DND-41 (cell line): ENCODE results near the gene TNXB.

Source experiments
- ATAC-seq: fragments of 200-7000 bp; cut with Tn5 transposase; 3 replicates; pipeline ENCODE4 v1.9.1; 2021; ENCODE audit warnings: low read depth; ENCODE audit not compliant: insufficient read depth
- DNase-seq: peaks from one replicate; pipeline ENCODE4 v3.0.0-alpha.2; 2020
- H2AFZ ChIP-seq: 2 replicates; pipeline ENCODE4 v1.6.0; 2012; ENCODE audit warnings: low read depth, low read length
- H3K27ac ChIP-seq: 2 replicates; pipeline ENCODE4 v1.5.1; 2012; ENCODE audit warnings: low read length, inconsistent platforms
- H3K27me3 ChIP-seq: fragments of 200-600 bp; sonication (generic); 2 replicates; pipeline ENCODE4 v1.6.0; 2012; ENCODE audit warnings: low read length, mild to moderate bottlenecking, inconsistent platforms; ENCODE audit not compliant: insufficient read depth, poor library complexity
- H3K36me3 ChIP-seq: 2 replicates; pipeline ENCODE4 v1.5.1; 2012; ENCODE audit warnings: low read length, inconsistent platforms; ENCODE audit not compliant: insufficient read depth
- H3K4me1 ChIP-seq: 2 replicates; pipeline ENCODE4 v1.5.1; 2012; ENCODE audit warnings: mild to moderate bottlenecking, low read length; ENCODE audit not compliant: insufficient read depth
- H3K4me2 ChIP-seq: 2 replicates; pipeline ENCODE4 v1.6.0; 2012; ENCODE audit warnings: mild to moderate bottlenecking, moderate library complexity, low read length, inconsistent platforms; ENCODE audit not compliant: insufficient read depth
- H3K4me3 ChIP-seq, 2 experiments: fragments of 200-600 bp in 1 of 2; shearing (Covaris generic) in 1 of 2; 2 replicates each; pipeline ENCODE4 v1.5.1; 2012 to 2016; ENCODE audit warnings: inconsistent platforms in 2 of 2, low read length in 2 of 2, mild to moderate bottlenecking in 2 of 2, low read depth in 1 of 2, moderate library complexity in 1 of 2
- H3K79me2 ChIP-seq: 2 replicates; pipeline ENCODE4 v1.6.0; 2012; ENCODE audit warnings: low read length, inconsistent platforms; ENCODE audit not compliant: insufficient read depth
- H3K9ac ChIP-seq: 2 replicates; pipeline ENCODE4 v1.6.0; 2012; ENCODE audit warnings: low read depth, mild to moderate bottlenecking, inconsistent platforms, low read length, moderate library complexity
- H3K9me3 ChIP-seq: 2 replicates; pipeline ENCODE4 v1.5.1; 2012; ENCODE audit warnings: low read length, moderate library complexity, mild to moderate bottlenecking, inconsistent platforms; ENCODE audit not compliant: insufficient read depth, severe bottlenecking
- H4K20me1 ChIP-seq: 2 replicates; pipeline ENCODE4 v1.6.0; 2012; ENCODE audit warnings: low read length; ENCODE audit not compliant: insufficient read depth
- EZH2 ChIP-seq: IDR thresholded peaks from 3 replicates; pipeline ENCODE4 v1.6.1; 2012; ENCODE audit warnings: borderline replicate concordance, low read depth, mild to moderate bottlenecking, moderate library complexity, low read length, inconsistent platforms; ENCODE audit not compliant: severe bottlenecking
- TF ChIP-seq, protein P1 (sequence below): IDR thresholded peaks from 2 replicates; pipeline ENCODE4 v1.5.1; 2012; ENCODE audit warnings: borderline replicate concordance, low read length, moderate library complexity, mild to moderate bottlenecking; ENCODE audit not compliant: poor library complexity, severe bottlenecking; ENCODE audit errors: extremely low read depth

TNXB gene

DNA sequence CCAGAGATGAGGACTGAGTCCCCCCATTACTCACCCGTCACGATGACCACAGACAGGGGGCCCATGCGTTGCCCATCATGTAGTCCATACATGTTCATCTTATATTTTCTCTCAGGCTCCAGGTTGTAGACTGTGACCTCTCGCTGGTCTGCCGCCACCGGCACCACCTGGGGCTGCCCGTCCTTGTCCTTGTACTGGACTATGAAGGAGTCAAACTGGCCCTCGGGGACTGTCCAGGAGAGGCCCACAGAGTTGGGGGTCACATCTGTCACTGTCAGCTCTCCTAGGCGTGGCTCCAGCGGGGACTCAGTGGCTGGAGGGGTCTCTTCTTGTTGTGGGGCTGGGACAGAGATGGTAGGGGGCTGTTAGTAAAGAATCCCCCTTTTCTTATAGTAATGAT, 35.5 kb downstream of the TNXB start:
- H3K27ac ChIP-seq, result no peak overlapping the region
- ATAC-seq, result no peak

DNA sequence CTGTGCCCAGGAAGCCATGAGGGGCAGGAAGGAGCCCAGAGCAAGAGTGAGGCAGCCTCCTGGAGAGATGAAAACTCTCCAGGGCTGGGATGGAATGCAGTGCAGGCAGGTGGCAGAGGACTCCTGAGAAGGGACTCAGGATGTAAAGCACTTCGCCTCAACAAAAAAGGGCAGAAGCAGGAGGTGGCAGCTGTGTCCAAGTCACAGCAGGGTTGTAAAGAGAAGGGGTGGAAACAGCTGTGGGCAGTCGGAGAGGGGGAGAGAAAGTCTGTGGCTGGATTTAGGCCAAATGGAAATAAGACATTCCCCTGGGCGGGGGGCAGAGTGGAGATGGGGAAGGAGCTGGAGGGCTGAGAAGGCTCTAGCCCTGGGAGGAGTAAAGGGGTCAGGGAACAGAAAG, 36.0 kb downstream of the TNXB start:
- Histone ChIP-seq H3K36me3 (no peaks in the 10 kb centered on the region), H3K4me1 (no peaks in the 10 kb centered on the region), H3K27me3 (peaks cover 12% of the 10 kb centered on the region), H3K9ac (no peak overlapping the region), H3K9me3 (no peaks in the 10 kb centered on the region), H3K4me3 (no peak overlapping the region), H3K27ac (no peak overlapping the region), H2AFZ (no peak overlapping the region), H3K79me2 (no peaks in the 10 kb centered on the region), H3K4me2 (no peak overlapping the region), H4K20me1 (no peaks in the 10 kb centered on the region)
- TF ChIP-seq EZH2, result no peak
- TF ChIP-seq, protein P1, sequence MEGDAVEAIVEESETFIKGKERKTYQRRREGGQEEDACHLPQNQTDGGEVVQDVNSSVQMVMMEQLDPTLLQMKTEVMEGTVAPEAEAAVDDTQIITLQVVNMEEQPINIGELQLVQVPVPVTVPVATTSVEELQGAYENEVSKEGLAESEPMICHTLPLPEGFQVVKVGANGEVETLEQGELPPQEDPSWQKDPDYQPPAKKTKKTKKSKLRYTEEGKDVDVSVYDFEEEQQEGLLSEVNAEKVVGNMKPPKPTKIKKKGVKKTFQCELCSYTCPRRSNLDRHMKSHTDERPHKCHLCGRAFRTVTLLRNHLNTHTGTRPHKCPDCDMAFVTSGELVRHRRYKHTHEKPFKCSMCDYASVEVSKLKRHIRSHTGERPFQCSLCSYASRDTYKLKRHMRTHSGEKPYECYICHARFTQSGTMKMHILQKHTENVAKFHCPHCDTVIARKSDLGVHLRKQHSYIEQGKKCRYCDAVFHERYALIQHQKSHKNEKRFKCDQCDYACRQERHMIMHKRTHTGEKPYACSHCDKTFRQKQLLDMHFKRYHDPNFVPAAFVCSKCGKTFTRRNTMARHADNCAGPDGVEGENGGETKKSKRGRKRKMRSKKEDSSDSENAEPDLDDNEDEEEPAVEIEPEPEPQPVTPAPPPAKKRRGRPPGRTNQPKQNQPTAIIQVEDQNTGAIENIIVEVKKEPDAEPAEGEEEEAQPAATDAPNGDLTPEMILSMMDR, result no peak
- DNase-seq (no peak), ATAC-seq (no peak)

More for the DNA sequence above, 35.5 kb downstream of the TNXB start:
- H4K20me1 ChIP-seq, result no peaks in the 10 kb centered on the region
- H3K4me2 ChIP-seq, result no peak overlapping the region
- H3K9me3 ChIP-seq, result no peaks in the 10 kb centered on the region
- no peak for DNase-seq
- H3K36me3 ChIP-seq, result no peaks in the 10 kb centered on the region
- H3K27me3 ChIP-seq, result peaks cover 12% of the 10 kb centered on the region
- no peak for TF ChIP-seq EZH2
- TF ChIP-seq, protein P1, result no peak
- no peaks in the 10 kb centered on the region for H3K4me1 ChIP-seq
- no peaks in the 10 kb centered on the region for H3K79me2 ChIP-seq
- no peak overlapping the region for H3K4me3 ChIP-seq
- H3K9ac ChIP-seq, result no peak overlapping the region
- H2AFZ ChIP-seq, result no peak overlapping the region

DNA sequence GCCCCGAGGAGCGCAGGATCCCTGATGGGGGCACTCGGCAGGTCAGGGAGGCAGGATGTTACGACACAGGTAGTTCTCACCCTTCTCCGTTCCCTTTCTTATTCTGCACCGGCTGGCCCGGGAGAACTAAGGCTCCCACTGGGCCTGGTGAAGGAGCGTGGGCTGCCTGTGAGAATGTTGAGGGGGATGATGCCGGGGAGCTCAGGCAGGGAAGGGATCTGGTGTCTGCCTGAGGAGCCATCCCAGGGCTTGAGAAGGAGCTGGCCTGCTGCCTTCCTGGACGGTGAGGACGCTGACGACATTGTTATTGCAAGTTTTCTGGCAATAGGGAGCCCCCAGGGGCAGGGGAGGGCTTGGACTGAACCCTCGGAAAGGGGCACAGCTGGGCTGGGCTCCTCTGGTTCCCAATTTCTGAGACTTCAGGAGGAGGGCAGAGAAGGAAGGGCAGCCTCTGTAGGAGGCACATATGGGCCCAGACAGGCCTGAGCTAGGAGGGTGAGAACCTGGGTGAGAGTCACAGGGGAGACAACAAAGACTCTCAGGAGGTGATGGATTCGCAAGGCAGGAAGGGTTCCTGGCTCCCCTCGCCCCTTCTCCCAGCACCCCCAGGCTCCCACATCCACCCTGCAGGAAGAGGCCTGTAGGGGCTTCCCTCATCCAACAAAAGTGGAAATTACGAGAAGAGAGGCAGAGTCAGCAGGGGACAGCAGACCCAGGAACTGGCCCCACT, 38.2 kb downstream of the TNXB start:
- H3K27me3 ChIP-seq, result peaks cover 8% of the 10 kb centered on the region
- H3K79me2 ChIP-seq, result no peaks in the 10 kb centered on the region
- no peaks in the 10 kb centered on the region for H3K4me1 ChIP-seq
- H3K27ac ChIP-seq, result no peak overlapping the region
- no peak overlapping the region for H3K4me3 ChIP-seq
- H2AFZ ChIP-seq, result no peak overlapping the region
- no peaks in the 10 kb centered on the region for H4K20me1 ChIP-seq
- TF ChIP-seq, protein P1, result no peak
- TF ChIP-seq EZH2, result no peak
- H3K9ac ChIP-seq, result no peak overlapping the region
- DNase-seq, result no peak
- H3K9me3 ChIP-seq, result no peaks in the 10 kb centered on the region
- ATAC-seq, result no peak
- no peak overlapping the region for H3K4me2 ChIP-seq
- H3K36me3 ChIP-seq, result no peaks in the 10 kb centered on the region
